CD1c-positive myeloid dendritic cell (primary cell): ENCODE results near the gene SIMC1.

Experiments used
- DNase-seq: peaks from one replicate; pipeline ENCODE4 v3.0.0-alpha.2; 2016; ENCODE audit errors: extremely low spot score

Gene SIMC1

GRCh38 chr5:176387384-176387925 lies 149.2 kb downstream of the SIMC1 start:
- no peak for DNase-seq

GRCh38 chr5:176388003-176388443 lies 149.8 kb downstream of the SIMC1 start:
- DNase-seq: peak; percentile 7

GRCh38 chr5:176388444-176389134 lies 150.4 kb downstream of the SIMC1 start, which contains the start of the genes HIGD2A and NOP16:
Gene HIGD2A (plus strand): TSS chr5:176388751. CDS start chr5:176388820, 69 bp downstream.
Gene NOP16 (minus strand): TSS chr5:176388598. CDS start chr5:176388539, 59 bp downstream.
- peak; percentile 100 for DNase-seq

- peak; percentile 48 for DNase-seq
Measured at GRCh38 chr5:176389135-176390123, 151.2 kb downstream of the SIMC1 start.

GRCh38 chr5:176391479-176391878 lies 153.3 kb downstream of the SIMC1 start:
- no peak for DNase-seq

GRCh38 chr5:176391999-176392398 lies 153.8 kb downstream of the SIMC1 start:
- peak; percentile 83 for DNase-seq

GRCh38 chr5:176392526-176392925 lies 154.3 kb downstream of the SIMC1 start:
- DNase-seq: no peak

- DNase-seq: no peak
Measured at GRCh38 chr5:176394096-176394495, 155.9 kb downstream of the SIMC1 start.

- DNase-seq: no peak
Measured at GRCh38 chr5:176394881-176395675, 156.9 kb downstream of the SIMC1 start.
